Measurements from ENCODE around the gene RUBCNL. TPM values are rescaled to one million over a fixed set of nuclear protein-coding genes. Genes with fewer than 3 reads are reported as not detected.

Gene RUBCNL
- total RNA-seq, 1 experiment from 2014 or later: 16.0 TPM

GRCh38 chr13:46369506-46370277, 17.4 kb downstream of the RUBCNL start:
- H3K27me3 ChIP-seq (replicated peaks; ENCODE audit: control insufficient read depth, insufficient read depth, low read length): no peaks in the 10 kb centered on the region
- no peak for TF ChIP-seq CTCF (IDR thresholded peaks at IDR 0.05; ENCODE audit: insufficient read depth in 1 of 2, low read depth in 1 of 2, low read length in 1 of 2, severe bottlenecking in 1 of 2, unreplicated experiment in 1 of 2)
- no peak overlapping the region for H3K4me3 ChIP-seq (ENCODE audit: low read depth, low read length)
- Mint-ChIP-seq H3K27me3 (ENCODE audit: insufficient read depth, unreplicated experiment) (no peaks in the 10 kb centered on the region), H3K36me3 (ENCODE audit: insufficient read depth, unreplicated experiment) (peaks cover 10% of the 10 kb centered on the region), H3K4me3 (ENCODE audit: unreplicated experiment) (no peak overlapping the region), H3K27ac (ENCODE audit: unreplicated experiment) (no peak overlapping the region), H3K9me3 (ENCODE audit: unreplicated experiment) (no peaks in the 10 kb centered on the region), H3K4me1 (ENCODE audit: low read depth, unreplicated experiment) (peaks cover 11% of the 10 kb centered on the region)
- H3K36me3 ChIP-seq (ENCODE audit: control insufficient read depth, insufficient read depth, low read length): no peaks in the 10 kb centered on the region; the same call in 1 of the 2 replicates
- intact Hi-C loops (cut with micrococcal nuclease; ENCODE audit: unreplicated experiment): no loop called here
- no TSS peak for BruUV-seq (replicated peaks)
- CTCF ChIA-PET: no interaction called here
- H3K4me1 ChIP-seq: peaks cover 13% of the 10 kb centered on the region
- no peaks in the 10 kb centered on the region for H3K9me3 ChIP-seq
- POLR2A ChIA-PET: no interaction called here
- DNase-seq: no peak

GRCh38 chr13:46367617-46368327, 19.3 kb downstream of the RUBCNL start:
- Mint-ChIP-seq H3K4me3 (ENCODE audit: unreplicated experiment) (no peak overlapping the region), H3K36me3 (ENCODE audit: insufficient read depth, unreplicated experiment) (peaks cover 19% of the 10 kb centered on the region), H3K4me1 (ENCODE audit: low read depth, unreplicated experiment) (no peaks in the 10 kb centered on the region), H3K9me3 (ENCODE audit: unreplicated experiment) (no peaks in the 10 kb centered on the region), H3K27ac (ENCODE audit: unreplicated experiment) (no peak overlapping the region), H3K27me3 (ENCODE audit: insufficient read depth, unreplicated experiment) (no peaks in the 10 kb centered on the region)
- Histone ChIP-seq H3K9me3 (no peaks in the 10 kb centered on the region), H3K4me1 (no peaks in the 10 kb centered on the region), H3K4me3 (ENCODE audit: low read depth, low read length) (no peak overlapping the region), H3K27me3 (replicated peaks; ENCODE audit: control insufficient read depth, insufficient read depth, low read length) (no peaks in the 10 kb centered on the region), H3K36me3 (ENCODE audit: control insufficient read depth, insufficient read depth, low read length) (no peaks in the 10 kb centered on the region; the same call in 1 of the 2 replicates)
- intact Hi-C loops (cut with micrococcal nuclease; ENCODE audit: unreplicated experiment): no loop called here
- no peak for TF ChIP-seq CTCF (IDR thresholded peaks at IDR 0.05; ENCODE audit: insufficient read depth in 1 of 2, low read depth in 1 of 2, low read length in 1 of 2, severe bottlenecking in 1 of 2, unreplicated experiment in 1 of 2)
- POLR2A ChIA-PET: no interaction called here
- no TSS peak for BruUV-seq (replicated peaks)
- no peak for DNase-seq
- CTCF ChIA-PET: no interaction called here

- Mint-ChIP-seq H3K9me3 (ENCODE audit: unreplicated experiment) (no peaks in the 10 kb centered on the region), H3K36me3 (ENCODE audit: insufficient read depth, unreplicated experiment) (peaks cover 29% of the 10 kb centered on the region), H3K4me3 (ENCODE audit: unreplicated experiment) (no peak overlapping the region), H3K27me3 (ENCODE audit: insufficient read depth, unreplicated experiment) (no peaks in the 10 kb centered on the region), H3K27ac (ENCODE audit: unreplicated experiment) (no peak overlapping the region), H3K4me1 (ENCODE audit: low read depth, unreplicated experiment) (no peaks in the 10 kb centered on the region)
- H3K4me1 ChIP-seq: no peaks in the 10 kb centered on the region
- no peak for DNase-seq
- no peaks in the 10 kb centered on the region for H3K27me3 ChIP-seq (replicated peaks; ENCODE audit: control insufficient read depth, insufficient read depth, low read length)
- no peaks in the 10 kb centered on the region for H3K9me3 ChIP-seq
- intact Hi-C loops (cut with micrococcal nuclease; ENCODE audit: unreplicated experiment): no loop called here
- ChIA-PET POLR2A (no interaction called here), CTCF (no interaction called here)
- H3K36me3 ChIP-seq (ENCODE audit: control insufficient read depth, insufficient read depth, low read length): no peaks in the 10 kb centered on the region; the same call in none of the 2 replicates
- TF ChIP-seq CTCF (IDR thresholded peaks at IDR 0.05; ENCODE audit: insufficient read depth in 1 of 2, low read depth in 1 of 2, low read length in 1 of 2, severe bottlenecking in 1 of 2, unreplicated experiment in 1 of 2): no peak
- BruUV-seq (replicated peaks): no TSS peak
- no peak overlapping the region for H3K4me3 ChIP-seq (ENCODE audit: low read depth, low read length)
Observed at GRCh38 chr13:46361276-46361934, 25.6 kb downstream of the RUBCNL start.
